GM19023 (cell line): ENCODE data around the gene MBD5.

ENCODE experiments used
- ATAC-seq: cut with Tn5 transposase; IDR thresholded peaks from one replicate; pipeline ENCODE4 v1.9.1; 2021; ENCODE audit warnings: mild to moderate bottlenecking, moderate library complexity; ENCODE audit not compliant: unreplicated experiment

MBD5 gene

GRCh38 chr2:148022882-148023281, 2.0 kb downstream of the MBD5 start:
- no peak for ATAC-seq

GRCh38 chr2:148023861-148024260, 3.0 kb downstream of the MBD5 start:
- no peak for ATAC-seq

- no peak for ATAC-seq
Measured at GRCh38 chr2:148026573-148026972, 5.7 kb downstream of the MBD5 start.

GRCh38 chr2:148027822-148028221, 6.9 kb downstream of the MBD5 start:
- ATAC-seq, result no peak

- no peak for ATAC-seq
Measured at GRCh38 chr2:148028781-148029180, 7.9 kb downstream of the MBD5 start.

- no peak for ATAC-seq
Measured at GRCh38 chr2:148031152-148031551, 10.3 kb downstream of the MBD5 start.

GRCh38 chr2:148032215-148032614, 11.3 kb downstream of the MBD5 start:
- ATAC-seq, result no peak

- ATAC-seq, result no peak
Measured at GRCh38 chr2:148039783-148040182, 18.9 kb downstream of the MBD5 start.

- ATAC-seq, result peak; percentile 66
Measured at GRCh38 chr2:148042219-148042618, 21.3 kb downstream of the MBD5 start.

GRCh38 chr2:148044322-148044721, 23.4 kb downstream of the MBD5 start:
- no peak for ATAC-seq

GRCh38 chr2:148046802-148047201, 25.9 kb downstream of the MBD5 start:
- no peak for ATAC-seq

- peak; percentile 65 for ATAC-seq
Measured at GRCh38 chr2:148048475-148049221, 27.8 kb downstream of the MBD5 start.

- peak; percentile 10 for ATAC-seq
Measured at GRCh38 chr2:148049284-148049683, 28.4 kb downstream of the MBD5 start.

- no peak for ATAC-seq
Measured at GRCh38 chr2:148052687-148053086, 31.8 kb downstream of the MBD5 start.

GRCh38 chr2:148058641-148059040, 37.8 kb downstream of the MBD5 start:
- no peak for ATAC-seq

GRCh38 chr2:148063633-148064032, 42.7 kb downstream of the MBD5 start:
- ATAC-seq, result no peak

- ATAC-seq, result no peak
Measured at GRCh38 chr2:148065936-148066335, 45.0 kb downstream of the MBD5 start.

GRCh38 chr2:148067801-148068200, 46.9 kb downstream of the MBD5 start:
- ATAC-seq, result no peak

- no peak for ATAC-seq
Measured at GRCh38 chr2:148071351-148071750, 50.5 kb downstream of the MBD5 start.

- ATAC-seq, result no peak
Measured at GRCh38 chr2:148096012-148096411, 75.1 kb downstream of the MBD5 start.

GRCh38 chr2:148102641-148103040, 81.8 kb downstream of the MBD5 start:
- ATAC-seq, result no peak

- ATAC-seq, result no peak
Measured at GRCh38 chr2:148103946-148104345, 83.1 kb downstream of the MBD5 start.

GRCh38 chr2:148106331-148106730, 85.4 kb downstream of the MBD5 start:
- no peak for ATAC-seq
